Measurements from ENCODE around the gene MAD1L1. TPM values are rescaled to one million over a fixed set of nuclear protein-coding genes. Genes with fewer than 3 reads are reported as not detected.

MAD1L1 gene
- total and polyA plus RNA-seq, 4 donors = 29.3 to 44.1 (median 35.8) TPM

DNA sequence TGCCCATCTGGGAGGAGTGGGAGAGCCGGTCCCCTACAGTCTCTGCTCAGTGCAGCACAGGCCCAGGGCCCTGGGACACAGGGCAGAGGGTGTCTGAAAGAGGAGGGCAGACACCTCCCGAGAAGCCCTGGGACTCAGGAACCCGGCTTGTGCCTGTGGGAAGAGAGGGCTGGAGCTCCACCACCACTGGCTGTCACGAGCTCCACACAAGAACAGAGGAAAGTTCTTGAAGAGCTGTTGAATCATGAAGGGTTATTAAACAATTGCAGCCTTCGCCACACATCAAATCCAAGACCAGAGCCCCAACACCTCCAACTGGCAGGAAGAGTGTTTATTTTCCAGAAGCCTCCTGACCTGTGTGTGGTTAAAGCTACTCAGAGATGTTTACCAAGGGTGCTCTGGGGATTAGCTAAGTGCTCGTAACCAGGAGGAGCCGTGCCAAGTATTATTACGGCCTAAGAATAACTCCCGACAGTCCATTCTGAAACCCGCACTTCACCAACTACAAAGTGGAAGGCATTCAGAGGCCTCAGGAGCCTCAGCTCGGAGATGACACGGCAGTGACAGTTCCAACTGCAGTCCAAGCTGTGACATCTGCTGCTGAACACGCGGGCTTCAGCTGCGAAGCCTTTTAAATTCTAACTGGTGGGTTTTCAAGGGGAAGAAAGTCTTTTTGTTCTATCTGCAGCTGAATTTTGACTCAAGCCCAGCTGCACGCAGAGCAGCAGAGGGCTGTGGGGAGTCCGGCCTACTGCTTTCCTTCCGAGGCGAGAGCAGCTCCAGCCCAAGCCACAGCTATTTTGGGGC, 75.1 kb downstream of the MAD1L1 start:
- peak in 5 of 6 donors; percentile 56 to 92 (median 63) for DNase-seq (ENCODE audit: low read depth in 4 of 6, low spot score in 6 of 6)
- no peaks in the 10 kb centered on the region for H3K27me3 ChIP-seq (ENCODE audit: control insufficient read depth, insufficient read depth, low read length)
- no peak overlapping the region for H3K4me3 ChIP-seq (ENCODE audit: low read depth, low read length)
- H3K4me1 ChIP-seq (ENCODE audit: control insufficient read depth, insufficient read depth, low read length) = peaks cover 38% of the 10 kb centered on the region
- peaks cover 13% of the 10 kb centered on the region for H3K36me3 ChIP-seq (ENCODE audit: control insufficient read depth, insufficient read depth, low read length)
- peak overlapping the region; percentile 85 for H3K27ac ChIP-seq (ENCODE audit: low read depth, low read length)
- 21% methylated on average over 15 of the region's 19 CpGs for WGBS (ENCODE audit: insufficient coverage)
- H3K9me3 ChIP-seq (ENCODE audit: control insufficient read depth, insufficient read depth, low read length) = no peaks in the 10 kb centered on the region

DNA sequence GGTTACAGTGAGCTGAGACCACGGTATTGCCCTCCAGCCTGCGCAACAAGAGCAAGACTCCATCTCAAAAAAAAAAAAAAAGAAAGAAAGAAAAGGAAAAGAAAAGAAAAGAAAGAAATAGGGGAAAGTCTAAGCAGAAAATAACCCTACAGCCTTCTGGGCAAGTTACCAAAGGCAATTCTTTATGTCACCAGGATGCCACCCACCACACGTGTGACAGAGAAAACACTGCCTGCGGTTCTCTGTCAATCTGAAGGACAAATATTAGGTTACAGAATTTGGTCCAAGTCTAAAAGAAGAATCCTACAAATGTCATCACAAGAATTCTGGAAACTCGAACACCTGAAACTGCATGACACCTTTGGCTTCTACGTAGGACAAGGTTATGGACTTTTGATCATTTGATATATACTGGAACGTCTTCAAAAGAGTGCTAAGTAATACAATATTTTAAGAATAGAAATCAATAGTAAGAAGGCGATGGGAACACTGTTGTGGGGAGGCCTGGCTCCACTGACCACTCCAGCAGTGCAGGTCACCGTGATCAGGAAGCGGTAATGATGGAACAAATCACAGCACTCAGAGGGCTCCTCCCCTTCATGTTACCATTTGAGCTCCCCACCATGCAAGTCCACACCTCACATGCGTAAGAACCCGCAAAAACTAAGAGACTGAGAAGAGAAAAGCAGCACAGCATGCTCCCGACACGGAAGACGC, 75.8 kb downstream of the MAD1L1 start:
- Histone ChIP-seq H3K4me3 (ENCODE audit: low read depth, low read length) (no peak overlapping the region), H3K27ac (ENCODE audit: low read depth, low read length) (peak overlapping the region; percentile 85), H3K9me3 (ENCODE audit: control insufficient read depth, insufficient read depth, low read length) (no peaks in the 10 kb centered on the region), H3K27me3 (ENCODE audit: control insufficient read depth, insufficient read depth, low read length) (no peaks in the 10 kb centered on the region), H3K36me3 (ENCODE audit: control insufficient read depth, insufficient read depth, low read length) (peaks cover 17% of the 10 kb centered on the region), H3K4me1 (ENCODE audit: control insufficient read depth, insufficient read depth, low read length) (peaks cover 41% of the 10 kb centered on the region)
- no peak for DNase-seq (ENCODE audit: low read depth in 4 of 6, low spot score in 6 of 6)
- 64% methylated on average over 5 of the region's 15 CpGs for WGBS (ENCODE audit: insufficient coverage)

DNA sequence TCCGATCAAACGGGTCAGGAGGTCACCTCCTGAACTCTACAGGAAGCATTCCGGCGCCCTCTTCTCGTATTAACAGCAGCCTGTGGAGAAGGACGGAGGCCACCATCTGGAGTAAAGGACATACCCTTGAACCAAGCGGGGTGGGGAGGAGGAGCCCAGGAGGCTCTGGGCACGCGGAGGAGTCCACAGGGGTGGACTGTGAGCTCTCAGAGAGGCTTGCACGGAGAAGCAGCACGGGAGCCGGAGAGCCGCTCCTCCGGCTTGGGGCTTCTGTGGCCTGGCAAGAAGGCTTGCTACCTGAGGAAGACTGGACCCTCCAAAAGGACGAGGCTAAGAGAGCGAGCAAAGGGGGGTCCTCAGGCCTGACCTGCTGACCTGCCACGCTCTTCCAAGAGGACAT, 77.9 kb downstream of the MAD1L1 start:
- Histone ChIP-seq H3K4me1 (ENCODE audit: control insufficient read depth, insufficient read depth, low read length) (peaks cover 49% of the 10 kb centered on the region), H3K27me3 (ENCODE audit: control insufficient read depth, insufficient read depth, low read length) (no peaks in the 10 kb centered on the region)
- no peak for DNase-seq (ENCODE audit: low read depth in 4 of 6, low spot score in 6 of 6)

DNA sequence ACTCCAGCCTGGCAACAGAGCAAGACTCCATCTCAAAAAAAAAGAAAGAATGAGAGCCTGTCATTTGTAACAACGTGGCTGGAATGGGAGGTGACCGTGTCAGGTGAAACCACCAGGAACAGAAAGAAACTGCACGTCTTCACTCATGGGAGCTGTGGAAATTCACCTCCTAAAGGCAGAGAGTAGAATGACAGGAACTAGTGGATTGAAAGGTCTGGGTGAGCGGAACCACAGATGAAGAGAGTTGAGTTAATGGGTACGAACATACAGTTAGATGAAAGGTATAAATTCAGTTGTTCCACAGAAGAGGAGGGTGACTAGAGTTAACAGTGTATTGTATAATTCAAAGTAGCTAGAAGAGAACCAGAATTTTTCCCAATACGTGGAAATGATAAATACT, 78.6 kb downstream of the MAD1L1 start:
- H3K4me1 ChIP-seq (ENCODE audit: control insufficient read depth, insufficient read depth, low read length) = peaks cover 44% of the 10 kb centered on the region
- H3K27me3 ChIP-seq (ENCODE audit: control insufficient read depth, insufficient read depth, low read length) = no peaks in the 10 kb centered on the region
- H3K9me3 ChIP-seq (ENCODE audit: control insufficient read depth, insufficient read depth, low read length) = no peaks in the 10 kb centered on the region
- H3K36me3 ChIP-seq (ENCODE audit: control insufficient read depth, insufficient read depth, low read length) = peaks cover 24% of the 10 kb centered on the region
- H3K4me3 ChIP-seq (ENCODE audit: low read depth, low read length) = no peak overlapping the region
- H3K27ac ChIP-seq (ENCODE audit: low read depth, low read length) = no peak overlapping the region
- WGBS (ENCODE audit: insufficient coverage) = 93% methylated on average over 3 of the region's 6 CpGs
- DNase-seq (ENCODE audit: low read depth in 4 of 6, low spot score in 6 of 6) = no peak

More for the DNA sequence above, 77.9 kb downstream of the MAD1L1 start:
- Histone ChIP-seq H3K36me3 (ENCODE audit: control insufficient read depth, insufficient read depth, low read length) (peaks cover 22% of the 10 kb centered on the region), H3K4me3 (ENCODE audit: low read depth, low read length) (no peak overlapping the region), H3K27ac (ENCODE audit: low read depth, low read length) (no peak overlapping the region), H3K9me3 (ENCODE audit: control insufficient read depth, insufficient read depth, low read length) (no peaks in the 10 kb centered on the region)
- 94% methylated on average over 17 of the region's 17 CpGs for WGBS (ENCODE audit: insufficient coverage)

DNA sequence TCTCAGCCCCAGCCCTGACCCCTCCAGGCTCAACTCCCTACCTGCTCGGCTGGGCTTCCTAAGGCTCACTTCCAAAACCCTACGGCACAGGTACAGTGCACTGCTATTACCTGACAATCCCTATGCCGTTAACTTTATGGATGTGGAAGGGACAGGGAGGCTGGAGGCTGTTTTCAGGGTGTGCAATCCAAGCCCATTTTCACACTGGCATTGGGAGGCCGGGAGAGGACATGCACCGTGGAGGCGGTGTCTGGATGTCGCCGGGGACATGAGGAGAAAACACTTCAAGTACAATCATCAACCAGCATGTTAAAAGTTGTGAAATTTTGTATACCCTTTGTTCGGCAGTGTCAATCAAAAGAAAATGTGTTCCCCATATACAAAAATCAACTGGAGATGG, 80.1 kb downstream of the MAD1L1 start:
- H3K27ac ChIP-seq (ENCODE audit: low read depth, low read length) = no peak overlapping the region
- H3K4me3 ChIP-seq (ENCODE audit: low read depth, low read length) = no peak overlapping the region
- WGBS (ENCODE audit: insufficient coverage) = 100% methylated on average over 2 of the region's 9 CpGs
- no peak for DNase-seq (ENCODE audit: low read depth in 4 of 6, low spot score in 6 of 6)
- peaks cover 30% of the 10 kb centered on the region for H3K4me1 ChIP-seq (ENCODE audit: control insufficient read depth, insufficient read depth, low read length)
- no peaks in the 10 kb centered on the region for H3K27me3 ChIP-seq (ENCODE audit: control insufficient read depth, insufficient read depth, low read length)
- no peaks in the 10 kb centered on the region for H3K9me3 ChIP-seq (ENCODE audit: control insufficient read depth, insufficient read depth, low read length)
- peaks cover 34% of the 10 kb centered on the region for H3K36me3 ChIP-seq (ENCODE audit: control insufficient read depth, insufficient read depth, low read length)

DNA sequence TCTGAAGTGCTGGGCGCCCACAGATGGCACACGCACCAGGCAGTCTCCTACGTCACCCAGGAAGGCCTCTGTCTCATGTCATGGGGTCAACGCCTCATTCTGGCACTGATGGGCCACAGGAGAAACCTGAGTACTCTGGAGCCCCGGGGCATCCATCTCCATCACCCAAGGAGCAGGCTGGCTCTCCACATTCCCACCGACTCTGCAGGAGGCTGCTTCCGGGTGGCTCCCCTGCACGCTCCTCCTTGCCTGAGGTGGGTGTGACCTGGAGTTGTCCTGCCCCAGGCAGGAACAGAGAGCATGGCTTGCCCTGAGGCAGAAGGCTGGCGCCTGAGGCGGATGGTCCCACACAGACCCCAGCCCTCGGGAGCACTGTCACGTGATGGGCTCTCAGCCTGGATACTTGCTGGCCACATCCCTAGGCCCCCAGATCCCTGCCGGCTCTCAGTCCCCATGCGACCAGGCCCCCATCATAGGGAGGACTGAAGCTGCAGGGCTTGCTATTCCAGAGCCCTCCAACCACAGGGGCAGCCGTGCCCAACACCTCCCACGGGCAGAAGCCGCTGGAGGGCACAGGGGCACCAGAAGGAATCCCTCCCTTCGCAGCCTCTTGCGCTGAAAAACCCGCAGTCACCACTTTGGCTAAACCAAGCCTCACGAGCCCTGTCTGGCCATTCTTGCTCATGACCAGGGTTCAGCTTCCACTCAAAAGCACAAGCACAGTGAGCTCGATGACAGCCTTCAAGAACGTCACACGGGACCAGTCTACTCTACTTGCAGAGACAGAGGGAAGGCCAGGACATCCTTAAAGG, 80.7 kb downstream of the MAD1L1 start:
- Histone ChIP-seq H3K9me3 (ENCODE audit: control insufficient read depth, insufficient read depth, low read length) (no peaks in the 10 kb centered on the region), H3K4me3 (ENCODE audit: low read depth, low read length) (no peak overlapping the region), H3K4me1 (ENCODE audit: control insufficient read depth, insufficient read depth, low read length) (peaks cover 23% of the 10 kb centered on the region), H3K27me3 (ENCODE audit: control insufficient read depth, insufficient read depth, low read length) (no peaks in the 10 kb centered on the region), H3K36me3 (ENCODE audit: control insufficient read depth, insufficient read depth, low read length) (peaks cover 40% of the 10 kb centered on the region), H3K27ac (ENCODE audit: low read depth, low read length) (no peak overlapping the region)
- DNase-seq (ENCODE audit: low read depth in 4 of 6, low spot score in 6 of 6) = no peak
- 88% methylated on average over 23 of the region's 24 CpGs for WGBS (ENCODE audit: insufficient coverage)

DNA sequence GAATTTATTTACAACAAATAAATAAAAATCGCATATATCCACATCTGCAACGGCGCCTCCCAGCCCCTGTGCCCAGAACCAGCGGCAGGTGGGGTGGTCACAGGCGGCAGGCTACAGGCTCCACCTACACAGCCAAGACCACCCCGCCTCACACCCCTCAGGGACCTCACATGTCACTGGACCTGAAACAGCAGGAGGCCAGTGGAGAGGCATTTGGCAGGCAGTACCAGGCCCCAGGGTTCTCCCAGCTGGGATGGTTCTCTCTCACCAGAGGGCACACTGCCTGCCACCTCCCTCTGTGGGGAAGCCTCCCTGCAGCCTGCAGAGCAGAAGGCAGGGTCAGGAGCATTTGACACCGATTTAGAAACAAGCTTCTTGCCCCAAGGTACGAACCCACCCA, 81.5 kb downstream of the MAD1L1 start:
- DNase-seq (ENCODE audit: low read depth in 4 of 6, low spot score in 6 of 6) = no peak
- Histone ChIP-seq H3K27ac (ENCODE audit: low read depth, low read length) (no peak overlapping the region), H3K36me3 (ENCODE audit: control insufficient read depth, insufficient read depth, low read length) (peaks cover 48% of the 10 kb centered on the region), H3K9me3 (ENCODE audit: control insufficient read depth, insufficient read depth, low read length) (no peaks in the 10 kb centered on the region), H3K4me3 (ENCODE audit: low read depth, low read length) (no peak overlapping the region), H3K4me1 (ENCODE audit: control insufficient read depth, insufficient read depth, low read length) (peaks cover 16% of the 10 kb centered on the region), H3K27me3 (ENCODE audit: control insufficient read depth, insufficient read depth, low read length) (no peaks in the 10 kb centered on the region)
- 79% methylated on average over 8 of the region's 8 CpGs for WGBS (ENCODE audit: insufficient coverage)

DNA sequence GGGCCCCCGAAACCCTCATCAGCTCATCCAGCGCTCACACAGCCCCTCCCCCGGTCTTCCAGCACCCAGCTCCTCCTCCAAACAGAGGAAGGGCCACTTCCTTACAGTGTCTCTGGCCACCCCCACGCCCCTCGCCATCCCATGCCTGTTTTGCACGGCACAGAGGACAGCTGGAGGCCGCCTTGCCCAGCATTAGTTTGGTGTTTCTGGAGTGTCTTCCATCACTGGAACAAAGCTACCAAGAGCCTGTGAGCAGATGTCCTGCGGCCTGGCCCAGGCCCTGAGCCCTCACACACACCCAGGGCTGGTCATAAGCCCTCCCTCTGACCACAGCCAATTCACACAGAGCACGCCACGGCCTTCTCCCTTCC, 82.3 kb downstream of the MAD1L1 start:
- no peak overlapping the region for H3K27ac ChIP-seq (ENCODE audit: low read depth, low read length)
- H3K9me3 ChIP-seq (ENCODE audit: control insufficient read depth, insufficient read depth, low read length) = no peaks in the 10 kb centered on the region
- peaks cover 56% of the 10 kb centered on the region for H3K36me3 ChIP-seq (ENCODE audit: control insufficient read depth, insufficient read depth, low read length)
- no peaks in the 10 kb centered on the region for H3K27me3 ChIP-seq (ENCODE audit: control insufficient read depth, insufficient read depth, low read length)
- no peak for DNase-seq (ENCODE audit: low read depth in 4 of 6, low spot score in 6 of 6)
- WGBS (ENCODE audit: insufficient coverage) = 87% methylated on average over 8 of the region's 10 CpGs
- peaks cover 15% of the 10 kb centered on the region for H3K4me1 ChIP-seq (ENCODE audit: control insufficient read depth, insufficient read depth, low read length)
- no peak overlapping the region for H3K4me3 ChIP-seq (ENCODE audit: low read depth, low read length)

DNA sequence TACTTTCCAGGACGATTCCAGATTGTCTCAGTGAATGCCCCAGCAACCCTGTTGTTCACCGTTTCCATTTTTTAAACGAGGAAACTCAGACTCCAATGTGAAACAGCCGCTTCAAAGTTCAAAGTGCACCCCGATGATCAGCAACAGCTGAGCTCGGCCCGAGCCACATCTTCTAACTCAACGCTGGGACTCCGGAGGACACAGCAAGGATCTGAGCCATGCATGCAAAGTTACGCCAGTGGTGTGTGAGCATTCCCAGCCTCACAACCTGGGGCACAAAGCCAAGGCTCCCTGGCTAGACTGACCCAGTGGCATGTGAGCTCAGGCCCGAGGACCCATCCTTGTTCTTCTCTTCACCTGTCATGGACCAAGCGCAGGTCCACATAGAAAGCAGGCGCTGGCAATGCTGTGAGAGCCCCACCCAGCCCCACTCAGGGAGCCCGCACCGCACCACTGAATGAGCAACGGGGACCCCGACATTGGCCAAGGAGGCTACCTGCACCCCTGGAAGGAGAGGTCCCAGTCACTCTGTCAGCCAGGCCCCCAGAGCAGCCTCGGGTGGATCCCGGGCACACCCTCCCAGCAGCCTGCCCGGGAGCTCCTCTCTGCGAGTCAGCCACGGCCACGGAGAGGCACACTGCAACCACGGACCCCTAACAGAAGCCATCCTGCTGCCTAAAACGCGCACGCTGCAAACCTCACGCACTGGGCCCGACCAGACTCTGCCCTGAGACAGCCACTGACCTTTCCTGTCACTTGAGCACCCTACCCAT, 82.9 kb downstream of the MAD1L1 start:
- no peaks in the 10 kb centered on the region for H3K27me3 ChIP-seq (ENCODE audit: control insufficient read depth, insufficient read depth, low read length)
- no peak overlapping the region for H3K27ac ChIP-seq (ENCODE audit: low read depth, low read length)
- peaks cover 60% of the 10 kb centered on the region for H3K36me3 ChIP-seq (ENCODE audit: control insufficient read depth, insufficient read depth, low read length)
- WGBS (ENCODE audit: insufficient coverage) = 92% methylated on average over 29 of the region's 29 CpGs
- H3K4me3 ChIP-seq (ENCODE audit: low read depth, low read length) = no peak overlapping the region
- H3K9me3 ChIP-seq (ENCODE audit: control insufficient read depth, insufficient read depth, low read length) = no peaks in the 10 kb centered on the region
- H3K4me1 ChIP-seq (ENCODE audit: control insufficient read depth, insufficient read depth, low read length) = peaks cover 15% of the 10 kb centered on the region
- no peak for DNase-seq (ENCODE audit: low read depth in 4 of 6, low spot score in 6 of 6)

Data from spinal cord (tissue), 10 donors.